HG03457 (cell line): ENCODE results near the gene NEUROG1.
"Not testable (repeated sequence)": the region's sequence is repeated elsewhere in the genome, so short reads cannot be mapped to it uniquely, and the experiment has no call there.

Experiments
- ATAC-seq: cut with Tn5 transposase; IDR thresholded peaks from one replicate; pipeline ENCODE4 v1.9.1; 2021; ENCODE audit warnings: moderate number of reproducible peaks; ENCODE audit not compliant: unreplicated experiment

NEUROG1 gene

DNA sequence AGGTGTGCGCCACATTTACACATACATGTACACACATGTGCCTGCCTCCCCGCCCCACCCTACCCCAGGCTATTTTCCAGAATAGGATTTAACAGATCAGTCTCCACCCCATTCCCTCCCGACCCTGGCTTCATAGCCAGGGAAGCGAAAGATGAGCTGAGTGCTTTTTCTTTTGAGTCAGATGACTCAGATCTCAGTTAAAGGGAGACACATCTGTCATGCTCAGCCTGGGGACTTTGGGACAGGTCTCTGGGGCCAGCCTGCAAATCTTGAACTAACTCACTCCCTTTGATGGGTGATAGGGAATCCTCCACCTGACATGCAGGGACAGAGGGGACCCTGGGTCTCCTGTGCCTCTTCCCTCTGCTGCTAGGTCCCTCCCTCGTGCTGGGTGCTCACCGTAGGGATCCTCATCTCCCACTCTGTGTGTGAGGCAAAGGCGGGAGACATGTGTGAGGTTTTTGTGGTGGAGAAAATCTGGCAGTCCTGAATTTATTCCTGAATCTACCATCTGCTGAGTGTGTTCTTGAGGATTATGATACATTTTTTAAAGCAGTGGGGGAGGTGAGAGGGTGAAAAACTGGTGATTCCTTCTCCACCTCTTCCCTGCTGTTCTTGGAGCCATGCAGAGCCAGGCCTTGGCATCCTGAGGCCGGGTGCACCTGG is 37.7 kb downstream of the NEUROG1 start:
- no peak for ATAC-seq

GRCh38 chr5:135495531-135495930 is 40.2 kb downstream of the NEUROG1 start:
- not testable (repeated sequence) for ATAC-seq

GRCh38 chr5:135494196-135494595 is 41.6 kb downstream of the NEUROG1 start:
- ATAC-seq, result no peak

- no peak for ATAC-seq
Measured at GRCh38 chr5:135493406-135494180, 42.2 kb downstream of the NEUROG1 start.

DNA sequence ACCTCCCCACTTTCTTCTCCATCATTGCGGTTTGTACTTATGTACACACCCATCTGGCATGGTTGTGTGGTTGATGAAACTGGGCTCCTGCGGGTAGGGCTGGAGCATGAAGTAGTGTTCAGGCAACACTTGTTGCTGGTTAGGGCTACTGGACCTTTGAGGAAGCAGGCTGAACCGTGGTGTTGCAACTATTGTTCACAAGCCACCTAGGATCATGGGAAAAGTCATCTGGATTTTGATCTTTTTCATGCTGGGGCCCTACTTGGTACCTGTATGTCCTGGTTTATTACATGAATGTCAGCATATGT is 43.5 kb downstream of the NEUROG1 start:
- ATAC-seq, result no peak

DNA sequence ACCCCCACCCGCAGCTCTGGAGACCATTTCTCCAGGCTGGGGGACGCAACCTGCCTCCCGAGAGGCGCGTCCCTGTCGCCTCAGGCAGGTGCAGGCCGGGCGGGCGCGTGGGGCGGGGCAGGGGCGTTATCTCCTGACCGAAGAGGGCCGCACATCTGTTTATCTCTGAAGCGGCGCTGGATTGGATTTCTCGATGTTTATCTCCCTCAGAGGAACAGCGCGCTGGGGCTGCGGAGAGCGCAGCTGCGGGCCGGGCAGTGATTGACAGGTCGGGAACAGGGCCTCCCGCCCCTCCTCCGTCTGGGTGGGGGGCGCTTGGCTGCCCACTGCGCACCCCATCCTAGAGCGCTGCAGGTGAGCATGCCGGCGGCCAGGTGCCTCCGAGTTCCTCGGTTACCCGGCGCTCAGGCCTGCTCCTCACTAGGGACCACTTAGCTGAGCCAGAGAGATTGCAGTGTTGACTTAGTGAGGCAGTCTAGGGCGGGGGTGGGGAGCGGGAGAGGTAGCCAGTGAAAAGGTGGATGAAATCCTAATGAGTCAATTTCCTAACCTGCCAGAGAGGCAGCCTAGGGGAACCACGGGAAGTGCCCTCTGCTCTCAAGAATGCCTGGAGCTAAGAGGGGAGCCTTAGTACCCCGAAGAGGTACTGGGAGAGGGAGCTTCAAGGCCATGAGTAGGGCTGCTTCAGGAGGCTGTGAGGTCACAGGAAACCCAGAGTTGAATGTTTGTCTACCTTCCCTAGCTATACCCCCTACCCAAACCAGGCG is 44.0 kb downstream of the NEUROG1 start:
- ATAC-seq, result no peak

DNA sequence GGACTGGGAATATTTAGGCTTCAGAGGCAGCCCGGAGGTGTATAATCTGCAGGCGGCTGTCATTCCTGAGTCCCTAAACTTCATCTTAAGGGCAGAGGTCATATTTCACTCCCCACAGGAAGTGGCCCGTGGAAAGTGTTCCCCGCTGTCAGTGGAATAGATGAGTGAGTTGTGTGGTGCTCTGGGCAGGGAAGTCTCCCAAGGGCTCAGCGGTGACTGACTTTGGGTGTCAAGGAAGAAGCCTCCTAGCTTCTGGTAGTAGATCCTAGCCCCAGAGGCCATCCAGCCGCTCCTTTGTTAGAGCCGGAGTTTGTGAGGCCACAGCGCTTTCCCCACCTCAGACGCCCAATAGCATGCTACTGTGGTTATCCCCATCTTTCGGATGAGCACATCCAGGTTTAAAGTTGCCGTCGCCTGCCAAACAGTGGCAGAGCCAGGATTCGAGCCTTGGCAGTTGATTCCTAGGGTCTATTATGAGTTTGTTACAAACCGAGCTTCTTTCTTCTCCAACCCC is 44.7 kb downstream of the NEUROG1 start:
- ATAC-seq, result no peak

DNA sequence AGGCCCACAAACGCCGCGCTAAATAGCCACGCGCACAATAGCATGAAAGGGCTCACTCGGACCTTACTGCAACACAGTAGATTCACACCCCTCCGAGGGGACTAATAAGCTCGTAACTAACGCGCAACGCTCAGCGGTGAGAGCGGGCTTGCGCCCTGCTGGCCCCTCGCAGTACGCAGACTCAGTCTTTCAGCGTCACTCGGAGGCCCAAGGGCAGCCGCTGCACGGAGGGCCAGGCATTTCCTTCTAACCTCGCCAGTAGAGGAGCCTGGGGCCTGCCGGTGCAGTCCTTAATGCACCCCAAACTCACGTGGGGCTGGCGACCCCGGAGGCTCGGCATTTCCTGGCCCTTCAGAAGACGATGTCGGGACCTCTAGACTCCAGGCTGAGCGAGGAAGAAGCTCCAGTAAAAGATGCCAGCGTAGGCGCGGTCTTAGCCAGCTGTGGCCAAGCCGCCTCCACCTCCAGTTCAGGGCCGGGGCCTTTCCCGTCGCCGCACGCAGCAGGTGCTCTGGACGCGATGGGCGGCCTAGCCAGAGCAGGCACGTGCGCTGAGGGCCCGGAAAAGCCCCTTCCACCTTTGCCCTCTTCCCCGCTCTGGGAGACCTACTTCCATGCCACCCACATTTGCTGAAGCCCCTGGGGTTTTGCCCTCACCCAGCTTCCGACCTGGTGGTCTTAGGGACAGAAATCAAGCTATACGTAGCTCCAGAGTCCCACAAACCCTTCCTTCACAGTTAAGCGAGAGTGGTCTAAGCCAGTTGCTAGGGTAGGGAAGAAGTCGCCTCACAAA is 45.3 kb downstream of the NEUROG1 start:
- no peak for ATAC-seq

GRCh38 chr5:135489466-135490244 is 46.1 kb downstream of the NEUROG1 start:
- no peak for ATAC-seq

GRCh38 chr5:135488727-135489465 is 46.9 kb downstream of the NEUROG1 start:
- ATAC-seq, result no peak

- ATAC-seq, result no peak
Measured at GRCh38 chr5:135487839-135488514, 47.8 kb downstream of the NEUROG1 start.

DNA sequence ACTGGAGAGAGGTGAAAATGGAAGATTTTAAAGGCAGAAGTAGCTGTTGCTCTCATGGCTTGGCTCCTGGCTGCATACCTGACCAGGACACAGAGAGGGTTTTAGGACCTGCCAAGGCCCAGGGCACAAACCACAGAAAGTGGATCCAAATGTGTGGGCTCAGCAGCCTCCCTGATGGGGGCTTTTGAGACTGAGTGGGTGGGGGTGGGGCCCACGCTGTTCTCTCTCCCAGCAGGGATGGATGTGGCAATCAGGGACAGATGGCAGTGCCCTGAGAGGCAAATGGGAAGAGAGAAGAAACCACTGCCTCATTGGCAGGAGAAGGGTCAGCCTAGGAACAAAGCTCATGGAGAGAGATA is 48.7 kb downstream of the NEUROG1 start:
- ATAC-seq, result no peak

DNA sequence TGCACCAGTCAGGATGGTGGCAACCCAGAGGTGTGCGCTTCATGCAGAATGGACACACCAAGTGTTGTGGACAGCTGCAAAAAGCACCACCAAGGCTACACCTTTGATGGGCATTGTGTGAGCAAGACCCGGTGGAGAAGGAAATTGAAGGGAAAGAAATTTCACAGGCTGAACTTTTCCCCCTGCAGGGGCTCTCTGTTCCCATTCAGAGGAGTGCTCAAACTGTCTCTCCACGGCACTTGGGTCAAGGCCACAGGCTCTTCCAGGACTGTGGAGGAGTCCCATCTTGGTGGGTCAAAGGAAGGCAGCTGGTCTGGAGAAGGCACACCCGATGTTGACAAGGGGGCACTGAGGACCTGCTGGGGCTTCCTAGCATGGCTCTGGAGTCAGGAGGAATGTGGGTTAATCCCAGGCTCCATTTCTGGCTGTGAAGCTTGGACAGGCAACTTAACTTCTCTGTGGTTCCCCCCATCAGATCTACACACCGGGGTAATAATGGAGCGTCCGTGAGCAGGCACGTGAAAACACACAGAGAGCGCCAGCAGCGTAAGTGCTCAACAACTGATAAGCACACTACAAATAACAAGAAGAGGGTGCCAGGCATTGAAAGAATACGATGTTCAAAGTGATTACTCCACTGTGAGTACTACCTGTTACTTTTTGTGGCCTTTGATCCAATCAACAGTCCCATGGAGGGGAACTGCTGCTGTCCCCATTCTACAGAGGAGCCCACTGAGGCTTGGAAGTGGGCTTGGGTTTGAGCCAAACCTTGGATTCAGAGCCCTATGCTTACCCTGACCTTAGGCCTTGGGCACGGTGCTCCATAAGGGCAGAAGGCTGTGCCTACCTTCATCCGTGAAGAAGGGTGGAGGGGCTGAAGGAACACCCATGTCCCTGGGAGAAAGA is 49.4 kb downstream of the NEUROG1 start:
- no peak for ATAC-seq

DNA sequence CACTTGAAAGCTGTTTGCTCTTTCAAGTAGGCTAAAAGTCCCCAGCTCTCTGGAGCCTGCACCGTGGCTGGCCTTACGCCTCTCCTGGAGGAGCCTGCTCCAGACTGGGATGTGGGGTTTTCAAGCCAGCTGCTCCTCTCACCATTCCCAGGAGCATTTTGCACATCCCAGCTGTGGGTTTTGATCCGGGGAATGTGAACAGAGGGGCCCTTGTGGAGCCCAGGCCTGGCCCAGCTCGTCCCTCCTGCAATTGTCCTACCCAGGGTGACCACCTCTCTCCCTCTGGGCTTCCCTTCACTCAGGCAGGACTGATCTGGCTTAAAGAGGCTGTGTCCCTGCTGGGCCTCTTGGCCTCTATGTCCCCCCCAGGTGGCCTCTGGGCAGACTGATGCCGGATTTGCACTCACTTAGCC is 51.1 kb downstream of the NEUROG1 start:
- ATAC-seq, result no peak
